ENCODE data around the gene PPIL4.

Gene PPIL4

DNA sequence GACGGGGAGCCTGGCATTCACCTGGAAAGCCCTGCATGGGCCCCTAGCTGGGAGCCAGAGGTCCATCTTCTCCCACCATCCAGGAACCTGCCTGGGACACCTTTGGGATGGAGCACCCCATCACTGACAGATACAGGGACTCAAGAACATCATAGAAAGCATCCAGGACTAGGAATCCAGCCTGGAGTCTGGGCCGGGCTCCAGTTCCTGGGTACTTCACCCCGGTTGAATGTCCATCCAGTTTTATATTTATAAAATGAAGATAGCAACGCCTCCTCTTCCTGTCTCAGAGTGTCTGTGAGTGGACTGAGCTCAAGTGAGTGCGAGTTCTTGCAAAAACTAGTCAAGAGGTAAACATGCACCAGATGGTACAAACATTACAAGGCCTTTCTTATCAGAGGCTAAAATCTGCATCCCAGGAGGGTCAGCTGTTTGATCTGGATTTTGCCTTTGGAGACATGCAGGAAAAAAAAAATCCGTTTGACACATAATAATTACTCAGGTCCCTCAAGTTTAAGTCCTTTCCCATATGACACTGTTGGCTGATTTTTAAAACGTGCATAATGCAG is 88.4 kb downstream of the PPIL4 start:
- H3K4me3 ChIP-seq (ENCODE audit: control insufficient read depth, low read depth, low read length) = no peak overlapping the region
- TF ChIP-seq, protein P1, sequence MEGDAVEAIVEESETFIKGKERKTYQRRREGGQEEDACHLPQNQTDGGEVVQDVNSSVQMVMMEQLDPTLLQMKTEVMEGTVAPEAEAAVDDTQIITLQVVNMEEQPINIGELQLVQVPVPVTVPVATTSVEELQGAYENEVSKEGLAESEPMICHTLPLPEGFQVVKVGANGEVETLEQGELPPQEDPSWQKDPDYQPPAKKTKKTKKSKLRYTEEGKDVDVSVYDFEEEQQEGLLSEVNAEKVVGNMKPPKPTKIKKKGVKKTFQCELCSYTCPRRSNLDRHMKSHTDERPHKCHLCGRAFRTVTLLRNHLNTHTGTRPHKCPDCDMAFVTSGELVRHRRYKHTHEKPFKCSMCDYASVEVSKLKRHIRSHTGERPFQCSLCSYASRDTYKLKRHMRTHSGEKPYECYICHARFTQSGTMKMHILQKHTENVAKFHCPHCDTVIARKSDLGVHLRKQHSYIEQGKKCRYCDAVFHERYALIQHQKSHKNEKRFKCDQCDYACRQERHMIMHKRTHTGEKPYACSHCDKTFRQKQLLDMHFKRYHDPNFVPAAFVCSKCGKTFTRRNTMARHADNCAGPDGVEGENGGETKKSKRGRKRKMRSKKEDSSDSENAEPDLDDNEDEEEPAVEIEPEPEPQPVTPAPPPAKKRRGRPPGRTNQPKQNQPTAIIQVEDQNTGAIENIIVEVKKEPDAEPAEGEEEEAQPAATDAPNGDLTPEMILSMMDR (IDR thresholded peaks at IDR 0.05; ENCODE audit: control insufficient read depth, insufficient read depth, low read depth, low read length, missing control alignments) = no peak
- DNase-seq (ENCODE audit: low read depth) = no peak

DNA sequence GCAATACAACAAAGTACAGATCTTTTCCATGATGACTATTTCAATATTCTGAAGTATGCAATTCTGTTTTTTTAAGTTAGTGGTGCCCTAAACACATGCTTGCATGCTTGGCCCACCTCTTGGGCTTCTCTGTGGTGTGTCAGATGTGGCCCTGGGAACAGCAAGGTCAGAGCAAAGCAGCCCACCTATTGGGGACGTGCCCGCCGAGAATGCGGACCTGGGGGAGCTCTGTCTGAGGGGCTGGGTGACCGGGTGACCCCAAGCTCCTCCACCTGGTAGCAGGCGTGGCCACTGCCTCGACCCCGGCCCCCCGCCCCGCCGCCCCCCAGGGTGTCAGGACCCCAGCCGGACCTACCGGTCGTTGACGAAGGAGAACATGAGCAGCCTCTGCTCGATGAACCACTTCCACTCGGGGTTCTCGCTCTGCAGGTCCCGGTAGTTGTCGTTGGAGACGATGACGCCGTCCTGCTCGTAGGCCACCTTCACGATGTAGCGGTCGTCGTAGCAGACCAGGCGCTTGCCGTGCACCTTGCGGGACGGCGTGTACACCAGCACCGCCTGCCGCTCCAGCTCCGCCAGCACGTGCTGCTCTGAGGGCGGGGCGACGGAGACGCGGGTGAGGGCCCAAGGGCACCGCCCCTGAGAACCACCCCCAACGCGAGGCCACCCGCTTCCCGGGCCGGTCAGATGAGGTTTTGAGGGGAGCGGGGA is 89.4 kb downstream of the PPIL4 start:
- no peak for DNase-seq (ENCODE audit: low read depth)
- TF ChIP-seq, protein P1 (IDR thresholded peaks at IDR 0.05; ENCODE audit: control insufficient read depth, insufficient read depth, low read depth, low read length, missing control alignments) = no peak
- H3K4me3 ChIP-seq (ENCODE audit: control insufficient read depth, low read depth, low read length) = no peak overlapping the region

DNA sequence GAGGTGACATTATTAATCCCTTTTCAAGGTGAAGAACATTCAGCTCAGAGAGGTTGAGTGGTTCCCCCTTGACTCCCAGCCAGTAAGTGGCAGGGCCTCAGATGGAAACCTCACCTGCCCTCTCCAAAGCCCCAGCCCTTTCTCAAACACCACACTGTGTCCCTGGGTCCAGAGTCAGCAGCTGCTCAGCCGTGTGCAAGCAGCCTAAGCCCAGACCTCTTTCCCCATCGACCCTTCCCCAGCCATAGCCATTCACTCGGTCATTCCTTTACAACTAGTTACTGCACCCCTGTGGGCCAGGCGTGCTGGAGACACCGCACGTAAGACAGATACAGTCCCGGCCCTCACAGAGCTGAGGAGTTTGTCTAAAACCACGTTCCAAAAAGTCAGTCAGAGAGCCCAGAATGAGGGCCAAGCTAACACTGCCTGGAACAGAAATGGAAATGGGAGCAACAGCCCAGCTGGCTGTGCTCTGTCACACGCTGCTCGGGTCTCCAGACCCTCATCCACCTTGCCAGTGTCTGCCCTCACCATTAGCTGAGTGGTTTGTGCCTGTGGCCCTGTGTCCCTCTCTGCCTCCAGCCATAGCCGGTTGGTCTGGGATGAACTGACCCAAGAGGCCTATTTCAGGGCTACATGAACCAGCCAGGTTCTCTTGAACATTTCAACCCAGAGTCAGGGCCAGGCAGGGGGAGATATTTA is 90.7 kb downstream of the PPIL4 start:
- no peak for DNase-seq (ENCODE audit: low read depth)
- TF ChIP-seq, protein P1 (IDR thresholded peaks at IDR 0.05; ENCODE audit: control insufficient read depth, insufficient read depth, low read depth, low read length, missing control alignments) = no peak

More for the DNA sequence above, 90.7 kb downstream of the PPIL4 start:
- H3K4me3 ChIP-seq (ENCODE audit: control insufficient read depth, low read depth, low read length) = no peak overlapping the region
